Body of pancreas (tissue), 4 donors: ENCODE measurements around the gene DMRT1.

ENCODE experiments used
- POLR2A ChIP-seq, 3 donors: fragments of 450-650 bp; IDR thresholded peaks; one replicate each; pipeline ENCODE4 v1.6.1; 2016; ENCODE audit warnings: antibody characterized with exemption in 3 of 3, mild to moderate bottlenecking in 2 of 3
- TF ChIP-seq, protein P1 (sequence below), 7 experiments: fragments of 450-650 bp in 4 of 7; fragments of 200-600 bp in 3 of 7; sonication (generic) in 3 of 7; IDR thresholded peaks; one replicate each; pipeline ENCODE4 v1.5.1; 2016 to 2019; ENCODE audit warnings: antibody characterized with exemption in 7 of 7

DNA sequence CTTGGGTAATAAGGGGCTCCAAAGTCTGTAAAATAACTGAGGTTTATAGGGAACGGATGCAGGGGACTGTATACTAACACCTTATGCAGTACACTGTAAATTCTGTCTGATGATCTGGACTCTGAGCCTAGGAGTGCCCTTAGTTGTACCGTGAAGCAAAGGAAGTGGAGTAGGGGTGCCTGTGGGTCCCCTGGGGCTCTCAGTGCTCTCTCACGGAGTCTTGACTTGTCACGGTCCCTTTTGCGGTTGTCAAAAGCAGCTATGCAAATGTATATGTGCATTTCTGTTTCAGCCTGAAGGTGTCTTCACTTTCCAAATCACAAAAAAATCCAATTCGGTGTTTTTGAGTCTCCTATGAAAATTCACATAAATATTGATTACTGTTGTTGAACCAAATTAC, 17.8 kb downstream of the DMRT1 start:
- TF ChIP-seq, protein P1, sequence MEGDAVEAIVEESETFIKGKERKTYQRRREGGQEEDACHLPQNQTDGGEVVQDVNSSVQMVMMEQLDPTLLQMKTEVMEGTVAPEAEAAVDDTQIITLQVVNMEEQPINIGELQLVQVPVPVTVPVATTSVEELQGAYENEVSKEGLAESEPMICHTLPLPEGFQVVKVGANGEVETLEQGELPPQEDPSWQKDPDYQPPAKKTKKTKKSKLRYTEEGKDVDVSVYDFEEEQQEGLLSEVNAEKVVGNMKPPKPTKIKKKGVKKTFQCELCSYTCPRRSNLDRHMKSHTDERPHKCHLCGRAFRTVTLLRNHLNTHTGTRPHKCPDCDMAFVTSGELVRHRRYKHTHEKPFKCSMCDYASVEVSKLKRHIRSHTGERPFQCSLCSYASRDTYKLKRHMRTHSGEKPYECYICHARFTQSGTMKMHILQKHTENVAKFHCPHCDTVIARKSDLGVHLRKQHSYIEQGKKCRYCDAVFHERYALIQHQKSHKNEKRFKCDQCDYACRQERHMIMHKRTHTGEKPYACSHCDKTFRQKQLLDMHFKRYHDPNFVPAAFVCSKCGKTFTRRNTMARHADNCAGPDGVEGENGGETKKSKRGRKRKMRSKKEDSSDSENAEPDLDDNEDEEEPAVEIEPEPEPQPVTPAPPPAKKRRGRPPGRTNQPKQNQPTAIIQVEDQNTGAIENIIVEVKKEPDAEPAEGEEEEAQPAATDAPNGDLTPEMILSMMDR (IDR thresholded peaks at IDR 0.05), result no peak
- no peak for TF ChIP-seq POLR2A (IDR thresholded peaks at IDR 0.05)
